HepG2 (cell line): ENCODE data around the gene EIF4ENIF1. TPM values are rescaled to one million over a fixed set of nuclear protein-coding genes. Genes with fewer than 3 reads are reported as not detected.

ENCODE experiments used
- CHD4 ChIP-seq: fragments of 200-600 bp; sonication (generic); IDR thresholded peaks from 2 replicates; pipeline ENCODE4 v1.7.0; 2017; ENCODE audit warnings: mild to moderate bottlenecking, low read length, borderline replicate concordance
- GLMP ChIP-seq: sonication (generic); formaldehyde crosslinking; IDR thresholded peaks from 2 replicates; pipeline ENCODE4 v1.9.0; 2021; ENCODE audit warnings: missing genetic modification reagents, mild to moderate bottlenecking, borderline replicate concordance
- GMEB1 ChIP-seq: sonication (generic); formaldehyde crosslinking; IDR thresholded peaks from 2 replicates; pipeline ENCODE4 v1.5.1; 2020; ENCODE audit warnings: missing genetic modification reagents, mild to moderate bottlenecking, borderline replicate concordance
- HDAC2 ChIP-seq: sonication (generic); formaldehyde crosslinking; IDR thresholded peaks from 2 replicates; pipeline ENCODE4 v1.4.0; 2020; ENCODE audit warnings: missing genetic modification reagents
- MTF1 ChIP-seq: sonication (generic); formaldehyde crosslinking; IDR thresholded peaks from 2 replicates; pipeline ENCODE4 v1.5.0; 2020; ENCODE audit warnings: missing genetic modification reagents
- NCOA2 ChIP-seq: sonication (generic); formaldehyde crosslinking; IDR thresholded peaks from 2 replicates; pipeline ENCODE4 v1.8.0; 2022; ENCODE audit warnings: inconsistent platforms
- PRMT3 ChIP-seq: sonication (generic); formaldehyde crosslinking; IDR thresholded peaks from 2 replicates; pipeline ENCODE4 v1.8.1; 2022; ENCODE audit warnings: low read depth, mild to moderate bottlenecking, moderate library complexity, missing genetic modification reagents, borderline replicate concordance
- RELA ChIP-seq: sonication (generic); formaldehyde crosslinking; IDR thresholded peaks from 2 replicates; pipeline ENCODE4 v1.4.0; 2020; ENCODE audit warnings: missing genetic modification reagents
- SYNCRIP ChIP-seq: fragments of 200-400 bp; formaldehyde crosslinking; IDR thresholded peaks from 2 replicates; pipeline ENCODE4 v1.6.1; 2018; ENCODE audit warnings: mild to moderate bottlenecking, low read depth, low read length; ENCODE audit not compliant: insufficient read depth
- ZNF331 ChIP-seq: sonication (generic); formaldehyde crosslinking; IDR thresholded peaks from 2 replicates; pipeline ENCODE4 v1.4.0; 2020; ENCODE audit warnings: missing genetic modification reagents
- ZNF740 ChIP-seq: sonication (generic); formaldehyde crosslinking; IDR thresholded peaks from 2 replicates; pipeline ENCODE4 v1.4.0; 2020; ENCODE audit warnings: missing genetic modification reagents
- polyA plus RNA-seq, 8 experiments: library from polyadenylated mRNA; depleted of rRNA in 3 of 8; stranded (reverse) in 7 of 8; unstranded in 1 of 8; fragments of >200 nt; fragmentation: Illumina TruSeq in 4 of 8; extraction: Trizol in 4 of 8; gene quantifications; 2 replicates each; pipeline versions ENCODE4 v1.2.1 to v1.2.3, GENCODE V29; 2011 to 2016; ENCODE audit warnings: low read depth in 4 of 8, missing spikeins in 1 of 8, mixed read lengths in 1 of 8; ENCODE audit not compliant: insufficient read depth in 1 of 8
- total RNA-seq, 5 experiments: library from RNA; depleted of rRNA; stranded (reverse); fragments of >200 nt; fragmentation: Illumina TruSeq; extraction: Trizol; gene quantifications; 2 replicates each; pipeline ENCODE4 v1.2.3, GENCODE V29; 2016; ENCODE audit warnings: low read depth in 1 of 5
- TF ChIP-seq, protein P1 (sequence below): sonication (generic); formaldehyde crosslinking; IDR thresholded peaks from one replicate; pipeline ENCODE4 v1.5.1; 2020; ENCODE audit warnings: mild to moderate bottlenecking, missing genetic modification reagents; ENCODE audit errors: not compliant biosample characterization
- TF ChIP-seq, protein P2 (sequence below): IDR thresholded peaks from 2 replicates; pipeline ENCODE4 v1.6.1; 2012; ENCODE audit warnings: low read depth, low read length, improper control_type of control experiment

Gene EIF4ENIF1
- total and polyA plus RNA-seq, 2 of the 13 experiments (the other 11 are each of a cell fraction or from before 2014, with no cell fraction given), result 11.9 to 12.3 TPM

DNA sequence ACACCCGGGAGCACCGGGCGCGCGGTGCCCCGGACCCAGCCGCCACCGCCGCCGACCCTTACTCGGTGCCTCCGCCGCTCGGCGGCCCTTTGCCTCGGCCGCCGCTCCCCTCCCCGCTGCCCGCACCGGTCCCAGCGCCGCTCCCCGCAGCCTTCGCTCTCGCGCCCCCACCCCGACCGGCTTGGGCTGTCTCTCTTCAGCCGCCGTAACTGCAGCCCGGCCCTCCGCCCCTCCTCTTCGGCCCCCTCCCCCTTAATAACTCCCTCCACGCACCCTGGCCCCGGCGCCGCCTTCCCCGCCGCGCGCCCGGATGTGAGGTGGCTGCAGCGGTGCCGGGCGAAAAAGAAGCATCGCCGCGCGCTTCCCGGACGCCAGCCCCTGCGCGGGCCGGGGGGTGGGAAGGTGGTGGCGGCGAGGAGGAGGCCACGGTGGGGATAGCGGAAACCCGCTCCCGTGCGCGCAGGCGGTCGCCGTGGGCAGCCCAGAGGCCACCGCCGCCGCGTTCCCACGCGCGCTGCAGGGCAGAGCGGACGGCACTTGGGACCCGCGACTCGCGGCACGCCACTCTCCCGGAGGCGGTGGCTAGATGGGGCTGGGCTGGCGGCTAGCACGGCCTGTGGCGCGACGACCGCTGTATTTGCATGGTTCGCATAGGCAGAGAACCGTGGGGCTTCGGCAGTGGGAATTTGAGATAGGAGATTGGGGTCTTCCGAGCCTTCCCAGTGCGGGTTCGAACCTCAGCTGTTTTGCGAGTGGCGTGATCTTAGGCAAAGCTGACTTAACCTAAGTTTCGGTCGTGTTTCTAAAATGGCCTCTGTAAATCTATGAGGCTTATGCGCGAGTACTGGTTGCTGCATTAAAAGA lies at the start of gene EIF4ENIF1 (continued):
- TF ChIP-seq RELA (CRISPR knock-in tag) (no peak), GLMP (CRISPR knock-in tag) (no peak), ZNF331 (CRISPR knock-in tag) (no peak), SYNCRIP (no peak), MTF1 (CRISPR knock-in tag) (no peak), PRMT3 (CRISPR knock-in tag) (no peak), CHD4 (no peak), HDAC2 (CRISPR knock-in tag) (no peak; the same call in 1 of the 2 replicates), NCOA2 (no peak), ZNF740 (CRISPR knock-in tag) (no peak; the same call in 1 of the 2 replicates), GMEB1 (CRISPR knock-in tag) (peak; percentile 80)
- TF ChIP-seq, protein P1, sequence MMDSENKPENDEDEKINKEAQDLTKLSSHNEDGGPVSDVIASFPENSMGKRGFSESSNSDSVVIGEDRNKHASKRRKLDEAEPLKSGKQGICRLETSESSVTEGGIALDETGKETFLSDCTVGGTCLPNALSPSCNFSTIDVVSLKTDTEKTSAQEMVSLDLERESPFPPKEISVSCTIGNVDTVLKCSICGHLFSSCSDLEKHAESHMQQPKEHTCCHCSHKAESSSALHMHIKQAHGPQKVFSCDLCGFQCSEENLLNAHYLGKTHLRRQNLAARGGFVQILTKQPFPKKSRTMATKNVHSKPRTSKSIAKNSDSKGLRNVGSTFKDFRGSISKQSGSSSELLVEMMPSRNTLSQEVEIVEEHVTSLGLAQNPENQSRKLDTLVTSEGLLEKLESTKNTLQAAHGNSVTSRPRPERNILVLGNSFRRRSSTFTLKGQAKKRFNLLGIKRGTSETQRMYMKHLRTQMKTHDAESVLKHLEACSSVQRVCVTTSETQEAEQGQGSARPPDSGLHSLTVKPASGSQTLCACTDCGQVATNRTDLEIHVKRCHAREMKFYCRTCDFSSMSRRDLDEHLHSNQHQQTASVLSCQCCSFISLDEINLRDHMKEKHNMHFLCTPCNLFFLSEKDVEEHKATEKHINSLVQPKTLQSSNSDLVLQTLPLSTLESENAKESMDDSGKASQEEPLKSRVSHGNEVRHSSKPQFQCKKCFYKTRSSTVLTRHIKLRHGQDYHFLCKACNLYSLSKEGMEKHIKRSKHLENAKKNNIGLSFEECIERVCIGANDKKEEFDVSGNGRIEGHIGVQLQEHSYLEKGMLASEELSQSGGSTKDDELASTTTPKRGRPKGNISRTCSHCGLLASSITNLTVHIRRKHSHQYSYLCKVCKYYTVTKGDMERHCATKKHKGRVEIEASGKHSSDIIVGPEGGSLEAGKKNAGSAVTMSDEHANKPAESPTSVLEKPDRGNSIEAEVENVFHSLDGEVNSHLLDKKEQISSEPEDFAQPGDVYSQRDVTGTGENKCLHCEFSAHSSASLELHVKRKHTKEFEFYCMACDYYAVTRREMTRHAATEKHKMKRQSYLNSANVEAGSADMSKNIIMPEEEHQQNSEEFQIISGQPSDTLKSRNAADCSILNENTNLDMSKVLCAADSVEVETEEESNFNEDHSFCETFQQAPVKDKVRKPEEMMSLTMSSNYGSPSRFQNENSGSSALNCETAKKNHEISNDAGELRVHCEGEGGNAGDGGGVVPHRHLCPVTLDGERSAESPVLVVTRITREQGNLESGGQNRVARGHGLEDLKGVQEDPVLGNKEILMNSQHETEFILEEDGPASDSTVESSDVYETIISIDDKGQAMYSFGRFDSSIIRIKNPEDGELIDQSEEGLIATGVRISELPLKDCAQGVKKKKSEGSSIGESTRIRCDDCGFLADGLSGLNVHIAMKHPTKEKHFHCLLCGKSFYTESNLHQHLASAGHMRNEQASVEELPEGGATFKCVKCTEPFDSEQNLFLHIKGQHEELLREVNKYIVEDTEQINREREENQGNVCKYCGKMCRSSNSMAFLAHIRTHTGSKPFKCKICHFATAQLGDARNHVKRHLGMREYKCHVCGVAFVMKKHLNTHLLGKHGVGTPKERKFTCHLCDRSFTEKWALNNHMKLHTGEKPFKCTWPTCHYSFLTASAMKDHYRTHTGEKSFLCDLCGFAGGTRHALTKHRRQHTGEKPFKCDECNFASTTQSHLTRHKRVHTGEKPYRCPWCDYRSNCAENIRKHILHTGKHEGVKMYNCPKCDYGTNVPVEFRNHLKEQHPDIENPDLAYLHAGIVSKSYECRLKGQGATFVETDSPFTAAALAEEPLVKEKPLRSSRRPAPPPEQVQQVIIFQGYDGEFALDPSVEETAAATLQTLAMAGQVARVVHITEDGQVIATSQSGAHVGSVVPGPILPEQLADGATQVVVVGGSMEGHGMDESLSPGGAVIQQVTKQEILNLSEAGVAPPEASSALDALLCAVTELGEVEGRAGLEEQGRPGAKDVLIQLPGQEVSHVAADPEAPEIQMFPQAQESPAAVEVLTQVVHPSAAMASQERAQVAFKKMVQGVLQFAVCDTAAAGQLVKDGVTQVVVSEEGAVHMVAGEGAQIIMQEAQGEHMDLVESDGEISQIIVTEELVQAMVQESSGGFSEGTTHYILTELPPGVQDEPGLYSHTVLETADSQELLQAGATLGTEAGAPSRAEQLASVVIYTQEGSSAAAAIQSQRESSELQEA (CRISPR knock-in tag), result peak; percentile 41
- TF ChIP-seq, protein P2, sequence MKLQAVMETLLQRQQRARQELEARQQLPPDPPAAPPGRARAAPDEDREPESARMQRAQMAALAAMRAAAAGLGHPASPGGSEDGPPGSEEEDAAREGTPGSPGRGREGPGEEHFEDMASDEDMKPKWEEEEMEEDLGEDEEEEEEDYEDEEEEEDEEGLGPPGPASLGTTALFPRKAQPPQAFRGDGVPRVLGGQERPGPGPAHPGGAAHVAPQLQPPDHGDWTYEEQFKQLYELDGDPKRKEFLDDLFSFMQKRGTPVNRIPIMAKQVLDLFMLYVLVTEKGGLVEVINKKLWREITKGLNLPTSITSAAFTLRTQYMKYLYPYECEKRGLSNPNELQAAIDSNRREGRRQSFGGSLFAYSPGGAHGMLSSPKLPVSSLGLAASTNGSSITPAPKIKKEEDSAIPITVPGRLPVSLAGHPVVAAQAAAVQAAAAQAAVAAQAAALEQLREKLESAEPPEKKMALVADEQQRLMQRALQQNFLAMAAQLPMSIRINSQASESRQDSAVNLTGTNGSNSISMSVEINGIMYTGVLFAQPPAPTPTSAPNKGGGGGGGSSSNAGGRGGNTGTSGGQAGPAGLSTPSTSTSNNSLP, result no peak; the same call in 1 of the 2 replicates
